K562 (cell line): ENCODE results near the gene TOR1AIP1. TPM values are rescaled to one million over a fixed set of nuclear protein-coding genes. Genes with fewer than 3 reads are reported as not detected.

ENCODE experiments used
- ATAC-seq: fragments of 200-7000 bp; cut with Tn5 transposase; 3 replicates; pipeline ENCODE4 v1.9.1; 2020; ENCODE audit warnings: moderate library complexity
- BruUV-seq: library from RNA; stranded (reverse); fragments of 400-500 nt; replicated peaks from 2 replicates; lab custom pipeline; 2021; lab: Mats Ljungman, UMichigan
- CTCF ChIA-PET: fragments of 300-600 bp; formaldehyde crosslinking; extraction: SDS; loops from one replicate; lab custom pipeline; 2021; ENCODE audit warnings: low intra/inter-chr PET ratio; lab: Yijun Ruan, JAX
- POLR2A ChIA-PET: fragments of 300-600, 350-650 bp; sonication (Branson Sonifier 250); formaldehyde crosslinking; extraction: SDS; loops from one replicate; lab custom pipeline; 2021; ENCODE audit warnings: antibody characterized with exemption, inconsistent platforms; lab: Yijun Ruan, JAX
- DNase-seq, 4 experiments: peaks; one replicate each; pipeline versions ENCODE4 v3.0.0 to v3.0.0-alpha.2; 2011 to 2018; ENCODE audit warnings: low spot score in 3 of 4, mixed read lengths in 3 of 4; ENCODE audit errors: extremely low read depth in 1 of 4
- FAIRE-seq: peaks from 2 replicates; lab custom pipeline; 2011; peaks lifted over from hg19 to GRCh38; lab: Jason Lieb, UNC
- H2AFZ ChIP-seq: 2 replicates; pipeline ENCODE4 v1.6.0; 2011; ENCODE audit warnings: low read depth, low read length, control low read depth, inconsistent platforms
- H3K27ac ChIP-seq: fragments of 200-600 bp; 3 replicates; pipeline ENCODE4 v1.8.0; 2011; ENCODE audit warnings: low read depth, mild to moderate bottlenecking, control low read depth, inconsistent platforms, low read length, moderate library complexity, mixed read lengths; ENCODE audit errors: extremely low read depth
- H3K27me3 ChIP-seq, 2 experiments: fragments of 300-600 bp in 1 of 2; 2 replicates in 1 of 2; 3 replicates in 1 of 2; pipeline versions ENCODE4 v1.6.0 to v1.8.0; 2011; ENCODE audit warnings: inconsistent platforms in 2 of 2, low read length in 2 of 2, mild to moderate bottlenecking in 1 of 2, mixed read lengths in 1 of 2, moderate library complexity in 1 of 2; ENCODE audit not compliant: control insufficient read depth in 2 of 2, insufficient read depth in 2 of 2
- H3K36me3 ChIP-seq: fragments of 300-600 bp; 3 replicates; pipeline ENCODE4 v1.8.0; 2011; ENCODE audit warnings: mild to moderate bottlenecking, low read length, inconsistent platforms; ENCODE audit not compliant: control insufficient read depth, insufficient read depth
- H3K4me1 ChIP-seq, 2 experiments: fragments of 200-600 bp in 1 of 2; replicated peaks in 1 of 2; 2 replicates in 1 of 2; 3 replicates in 1 of 2; pipeline versions ENCODE4 v1.5.1 to v1.8.0; 2011; ENCODE audit warnings: inconsistent platforms in 2 of 2, low read length in 2 of 2, mild to moderate bottlenecking in 1 of 2, mixed read lengths in 1 of 2, moderate library complexity in 1 of 2; ENCODE audit not compliant: control insufficient read depth in 2 of 2, insufficient read depth in 2 of 2
- H3K4me2 ChIP-seq: 2 replicates; pipeline ENCODE4 v1.6.1; 2011; ENCODE audit warnings: low read length, control low read depth, inconsistent platforms, mixed read lengths; ENCODE audit not compliant: insufficient read depth
- H3K4me3 ChIP-seq: fragments of 200-600 bp; sonication (generic), shearing (Covaris generic); 2 replicates; pipeline ENCODE4 v1.5.1; 2016; ENCODE audit warnings: control low read depth, inconsistent platforms
- H3K79me2 ChIP-seq: fragments of 200-600 bp; 3 replicates; pipeline ENCODE4 v1.8.0; 2011; ENCODE audit warnings: low read length, inconsistent platforms; ENCODE audit not compliant: control insufficient read depth, insufficient read depth
- H3K9ac ChIP-seq, 2 experiments: 2 replicates each; pipeline versions ENCODE4 v1.6.0 to v1.6.1; 2011; ENCODE audit warnings: low read depth in 2 of 2, low read length in 2 of 2, control low read depth in 1 of 2, inconsistent platforms in 1 of 2, mild to moderate bottlenecking in 1 of 2, mixed read lengths in 1 of 2; ENCODE audit not compliant: insufficient read depth in 1 of 2
- H3K9me1 ChIP-seq: one replicate; pipeline ENCODE4 v1.6.0; 2011; ENCODE audit warnings: inconsistent platforms, mild to moderate bottlenecking, low read length, moderate library complexity; ENCODE audit not compliant: control insufficient read depth, insufficient read depth
- H3K9me3 ChIP-seq: replicated peaks from 2 replicates; pipeline ENCODE4 v1.5.1; 2011; ENCODE audit warnings: low read depth, low read length, inconsistent platforms; ENCODE audit not compliant: control insufficient read depth, insufficient read depth
- H4K20me1 ChIP-seq: replicated peaks from 2 replicates; pipeline ENCODE4 v1.6.1; 2011; ENCODE audit warnings: low read length, inconsistent platforms, mixed read lengths; ENCODE audit not compliant: control insufficient read depth, insufficient read depth
- ATF1 ChIP-seq, 2 experiments: fragments of 450-650 bp in 1 of 2; IDR thresholded peaks; 2 replicates each; pipeline ENCODE4 v1.6.1; 2016; ENCODE audit warnings: missing compliant biosample characterization in 1 of 2, missing genetic modification characterization in 1 of 2
- C11orf30 ChIP-seq: fragments of 450-650 bp; IDR thresholded peaks from 2 replicates; pipeline ENCODE4 v1.6.1; 2016; ENCODE audit warnings: low read depth, mild to moderate bottlenecking
- E4F1 ChIP-seq: fragments of 250-450 bp; sonication (Bioruptor Pico); IDR thresholded peaks from 2 replicates; pipeline ENCODE4 v1.5.0; 2021; ENCODE audit warnings: mild to moderate bottlenecking, borderline replicate concordance
- HDAC3 ChIP-seq: fragments of 450-650 bp; IDR thresholded peaks from 2 replicates; pipeline ENCODE4 v1.6.1; 2018; ENCODE audit warnings: borderline replicate concordance, mild to moderate bottlenecking, moderate library complexity; ENCODE audit not compliant: partially characterized antibody
- HNRNPUL1 ChIP-seq: fragments of 200-400 bp; formaldehyde crosslinking; IDR thresholded peaks from 2 replicates; pipeline ENCODE4 v1.6.1; 2017; ENCODE audit warnings: low read length
- MAFF ChIP-seq: IDR thresholded peaks from 2 replicates; pipeline ENCODE4 v1.6.1; 2012; ENCODE audit warnings: low read length, improper control_type of control experiment
- PHB2 ChIP-seq: fragments of 450-650 bp; IDR thresholded peaks from 2 replicates; pipeline ENCODE4 v1.6.1; 2017; ENCODE audit warnings: low read depth
- POLR3A ChIP-seq: IDR thresholded peaks from 2 replicates; pipeline ENCODE4 v1.6.1; 2011; ENCODE audit warnings: borderline replicate concordance, mild to moderate bottlenecking, moderate library complexity; ENCODE audit not compliant: insufficient read length, insufficient read depth; ENCODE audit errors: extremely low read depth
- TEAD4 ChIP-seq, 2 experiments: sonication (generic) in 1 of 2; formaldehyde crosslinking in 1 of 2; IDR thresholded peaks; 2 replicates each; pipeline versions ENCODE4 v1.6.1 to v1.8.0; 2012 to 2022; ENCODE audit warnings: borderline replicate concordance in 1 of 2, inconsistent platforms in 1 of 2, low read length in 1 of 2, mild to moderate bottlenecking in 1 of 2, missing genetic modification reagents in 1 of 2
- ZBTB2 ChIP-seq: fragments of 450-650 bp; IDR thresholded peaks from 2 replicates; pipeline ENCODE4 v1.6.1; 2016; ENCODE audit warnings: antibody characterized with exemption
- ZKSCAN8 ChIP-seq: fragments of 200-800 bp; sonication (Bioruptor generic); IDR thresholded peaks from 2 replicates; pipeline ENCODE4 v1.6.1; 2016; ENCODE audit warnings: missing genetic modification characterization, missing compliant biosample characterization
- ZNF143 ChIP-seq: sonication (generic); formaldehyde crosslinking; IDR thresholded peaks from 2 replicates; pipeline ENCODE4 v1.9.0; 2022; ENCODE audit warnings: mild to moderate bottlenecking, missing genetic modification reagents
- ZNF277 ChIP-seq: fragments of 250-450 bp; sonication (Bioruptor Pico); IDR thresholded peaks from 2 replicates; pipeline ENCODE4 v1.8.0; 2022; ENCODE audit warnings: inconsistent platforms, mild to moderate bottlenecking, moderate library complexity, borderline replicate concordance
- ZNF778 ChIP-seq: fragments of 450-650 bp; formaldehyde crosslinking; IDR thresholded peaks from 2 replicates; pipeline ENCODE4 v1.4.0; 2020; ENCODE audit warnings: mild to moderate bottlenecking, moderate library complexity
- WGBS: fragments of 100-300 bp; shearing (Covaris generic); methylation state at CpG from one replicate; pipeline ENCODE4 v1.1.6; 2016; ENCODE audit warnings: low coverage, mixed read lengths; ENCODE audit not compliant: insufficient coverage; ENCODE audit errors: missing lambda C conversion rate; 5-methylcytosine and 5-hydroxymethylcytosine counted together
- in situ Hi-C: fragments of 300-500 bp; cut with MboI; formaldehyde crosslinking; loops from 4 replicates; pipeline ENCODE4 v1.15.0; 2018; ENCODE audit warnings: inconsistent platforms, mixed read lengths
- intact Hi-C: fragments of 100-400 bp; cut with micrococcal nuclease; formaldehyde crosslinking; loops from 2 replicates; pipeline ENCODE4 v1.14.2; 2022
- polyA plus RNA-seq, 8 experiments: library from polyadenylated mRNA; depleted of rRNA in 4 of 8; stranded (reverse) in 5 of 8; unstranded in 3 of 8; fragments of >200 nt; fragmentation: Nextera tagmentation in 2 of 8; fragmentation: Illumina TruSeq in 1 of 8; extraction: Ambion mirVana in 2 of 8; extraction: Trizol in 1 of 8; gene quantifications; 2 replicates each; pipeline versions ENCODE4 v1.2.1 to v1.2.3, GENCODE V29; 2011 to 2014; ENCODE audit warnings: inconsistent platforms in 1 of 8, missing spikeins in 1 of 8
- total RNA-seq, 7 experiments: library from RNA; depleted of rRNA in 6 of 7; stranded (reverse); fragments of >200 nt in 6 of 7; fragmentation: Illumina TruSeq in 2 of 7; extraction: Trizol in 2 of 7; gene quantifications; 2 replicates each; pipeline versions ENCODE4 v1.2.1 to v1.2.3, GENCODE V29; 2011 to 2021; ENCODE audit warnings: low replicate concordance in 1 of 7

TOR1AIP1 gene
- total and polyA plus RNA-seq, 9 of the 15 experiments (the other 6 are each of a cell fraction or from before 2014, with no cell fraction given) = 18.1 to 46.9 (median 35.5) TPM

- Histone ChIP-seq H3K79me2 (no peaks in the 10 kb centered on the region), H3K4me3 (no peak overlapping the region), H3K9me1 (no peaks in the 10 kb centered on the region), H3K27me3 (no peaks in the 10 kb centered on the region), H2AFZ (no peak overlapping the region), H4K20me1 (no peaks in the 10 kb centered on the region), H3K36me3 (peaks cover 80% of the 10 kb centered on the region), H3K9ac (no peak overlapping the region), H3K27ac (no peak overlapping the region), H3K4me1 (no peaks in the 10 kb centered on the region), H3K4me2 (no peak overlapping the region), H3K9me3 (no peaks in the 10 kb centered on the region)
- no peak for ATAC-seq
- no TSS peak for BruUV-seq
- FAIRE-seq = no peak
- in situ Hi-C loops (no loop called here), intact Hi-C loops (no loop called here)
- POLR2A ChIA-PET = interaction anchor here (1.1 to 1.9 kb wide), 3 partner anchors 17 to 331 kb away, joined by 3 to 8 read pairs (median 4); partner anchors contain the start of gene TOR1AIP1
- WGBS = 91% methylated on average over 3 of the region's 3 CpGs
- CTCF ChIA-PET = no interaction called here
- no peak for DNase-seq
- TF ChIP-seq MAFF (peak; percentile 46; the same call in 1 of the 2 replicates), TEAD4 (IDR thresholded peaks at IDR 0.05; ENCODE audit: low read length) (no peak), TEAD4 (CRISPR knock-in tag; IDR thresholded peaks at IDR 0.05; ENCODE audit: borderline replicate concordance) (no peak), HDAC3 (no peak), ZNF277 (CRISPR knock-in tag) (no peak), HNRNPUL1 (no peak), ZNF143 (no peak), POLR3A (no peak), PHB2 (no peak), C11orf30 (peak; percentile 32; the same call in 1 of the 2 replicates), ZNF778 (CRISPR knock-in tag) (no peak), E4F1 (no peak), ZBTB2 (no peak), ATF1 (CRISPR knock-in tag; IDR thresholded peaks at IDR 0.05) (no peak), ATF1 (tag; IDR thresholded peaks at IDR 0.05) (no peak), ZKSCAN8 (CRISPR knock-in tag) (no peak)
These were observed 33.9 kb upstream of the TOR1AIP1 start for GRCh38 chr1:179848233-179848632.
